Measurements from ENCODE around the gene CTIF.

Gene CTIF

GRCh38 chr18:48781163-48781987, 242.5 kb downstream of the CTIF start:
- Histone ChIP-seq H3K36me3 (replicated peaks in 1 of 2; ENCODE audit: control insufficient read depth in 2 of 2, insufficient read depth in 2 of 2, low read length in 2 of 2) (no peaks in the 10 kb centered on the region), H3K9me3 (replicated peaks in 1 of 2; ENCODE audit: control insufficient read depth in 2 of 2, insufficient read depth in 1 of 2, low read depth in 1 of 2, low read length in 2 of 2) (no peaks in the 10 kb centered on the region), H2BK5ac (ENCODE audit: low read length) (no peak overlapping the region), H2BK15ac (ENCODE audit: low read length) (no peak overlapping the region), H3K14ac (ENCODE audit: low read length) (no peak overlapping the region), H4K91ac (ENCODE audit: low read depth, low read length, poor library complexity) (no peak overlapping the region), H3K4me1 (ENCODE audit: control insufficient read depth in 2 of 2, insufficient read depth in 1 of 2, low read depth in 1 of 2, low read length in 2 of 2) (peaks cover 16 to 40% of the 10 kb centered on the region in 2 donors), H3K27me3 (ENCODE audit: control insufficient read depth in 3 of 3, insufficient read depth in 3 of 3, low read depth in 1 of 3, low read length in 3 of 3) (no peaks in the 10 kb centered on the region), H3K79me1 (ENCODE audit: low read depth, low read length) (peaks cover 2% of the 10 kb centered on the region), H3K9ac (ENCODE audit: low read depth, low read length, poor library complexity) (no peak overlapping the region), H3K27ac (replicated peaks; ENCODE audit: low read length) (no peak overlapping the region), H2BK12ac (ENCODE audit: low read length) (no peak overlapping the region), H3K23ac (ENCODE audit: low read depth, low read length, poor library complexity) (no peak overlapping the region), H3K4ac (ENCODE audit: low read length) (no peak overlapping the region), H2BK120ac (ENCODE audit: low read depth, low read length) (no peak overlapping the region), H3K4me3 (ENCODE audit: low read length in 2 of 2) (peak overlapping the region in 1 of 2 donors; percentile 40), H2AFZ (ENCODE audit: low read length) (peak overlapping the region; percentile 91), H2AK5ac (ENCODE audit: low read depth, low read length) (no peak overlapping the region), H3K18ac (ENCODE audit: low read length) (peak overlapping the region; percentile 0), H4K8ac (ENCODE audit: low read depth, low read length) (no peak overlapping the region), H3K4me2 (ENCODE audit: insufficient read depth, low read length, poor library complexity, severe bottlenecking) (no peak overlapping the region)
- peak; percentile 40 for DNase-seq (ENCODE audit: low spot score)
- no CpG with 5 or more reads among the region's 28 CpGs for WGBS, 2 donors (ENCODE audit: extremely low coverage in 2 of 2, insufficient read length in 2 of 2, insufficient replicate concordance in 1 of 2)

DNA sequence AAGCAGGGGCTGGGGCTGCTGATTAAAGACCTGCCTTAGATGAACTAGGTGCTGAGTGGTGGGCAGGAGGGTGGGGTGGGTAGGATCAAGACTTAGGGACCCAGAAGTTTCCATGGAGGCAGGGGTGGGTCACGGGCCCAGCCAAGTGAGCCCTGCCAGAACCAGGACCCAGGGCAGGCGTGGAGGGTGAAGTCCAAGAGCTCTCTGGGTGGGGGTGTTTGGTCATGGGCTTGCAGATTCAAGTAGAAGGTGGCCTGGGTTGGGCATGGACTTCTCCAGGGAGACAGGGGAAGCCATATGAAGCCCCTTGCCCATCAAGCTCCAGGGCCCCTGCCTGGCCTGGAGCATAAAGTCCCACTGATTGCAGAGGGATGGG, 243.1 kb downstream of the CTIF start:
- Histone ChIP-seq H3K4ac (ENCODE audit: low read length) (no peak overlapping the region), H4K91ac (ENCODE audit: low read depth, low read length, poor library complexity) (no peak overlapping the region), H3K27ac (replicated peaks; ENCODE audit: low read length) (no peak overlapping the region), H2BK5ac (ENCODE audit: low read length) (no peak overlapping the region), H4K8ac (ENCODE audit: low read depth, low read length) (no peak overlapping the region), H3K14ac (ENCODE audit: low read length) (no peak overlapping the region), H3K18ac (ENCODE audit: low read length) (peak overlapping the region; percentile 6), H3K36me3 (replicated peaks in 1 of 2; ENCODE audit: control insufficient read depth in 2 of 2, insufficient read depth in 2 of 2, low read length in 2 of 2) (no peaks in the 10 kb centered on the region), H2AK5ac (ENCODE audit: low read depth, low read length) (no peak overlapping the region), H3K79me1 (ENCODE audit: low read depth, low read length) (no peaks in the 10 kb centered on the region), H3K9ac (ENCODE audit: low read depth, low read length, poor library complexity) (no peak overlapping the region), H2BK15ac (ENCODE audit: low read length) (no peak overlapping the region), H3K9me3 (replicated peaks in 1 of 2; ENCODE audit: control insufficient read depth in 2 of 2, insufficient read depth in 1 of 2, low read depth in 1 of 2, low read length in 2 of 2) (no peaks in the 10 kb centered on the region), H2BK12ac (ENCODE audit: low read length) (no peak overlapping the region), H3K4me1 (ENCODE audit: control insufficient read depth in 2 of 2, insufficient read depth in 1 of 2, low read depth in 1 of 2, low read length in 2 of 2) (peaks cover 19 to 41% of the 10 kb centered on the region in 2 donors), H3K23ac (ENCODE audit: low read depth, low read length, poor library complexity) (no peak overlapping the region), H3K4me2 (ENCODE audit: insufficient read depth, low read length, poor library complexity, severe bottlenecking) (no peak overlapping the region), H2AFZ (ENCODE audit: low read length) (peak overlapping the region; percentile 91), H3K27me3 (ENCODE audit: control insufficient read depth in 3 of 3, insufficient read depth in 3 of 3, low read depth in 1 of 3, low read length in 3 of 3) (no peaks in the 10 kb centered on the region), H2BK120ac (ENCODE audit: low read depth, low read length) (no peak overlapping the region), H3K4me3 (ENCODE audit: low read length in 2 of 2) (no peak overlapping the region)
- DNase-seq (ENCODE audit: low spot score) = no peak
- WGBS, 2 donors (ENCODE audit: extremely low coverage in 2 of 2, insufficient read length in 2 of 2, insufficient replicate concordance in 1 of 2) = no CpG with 5 or more reads among the region's 2 CpGs

DNA sequence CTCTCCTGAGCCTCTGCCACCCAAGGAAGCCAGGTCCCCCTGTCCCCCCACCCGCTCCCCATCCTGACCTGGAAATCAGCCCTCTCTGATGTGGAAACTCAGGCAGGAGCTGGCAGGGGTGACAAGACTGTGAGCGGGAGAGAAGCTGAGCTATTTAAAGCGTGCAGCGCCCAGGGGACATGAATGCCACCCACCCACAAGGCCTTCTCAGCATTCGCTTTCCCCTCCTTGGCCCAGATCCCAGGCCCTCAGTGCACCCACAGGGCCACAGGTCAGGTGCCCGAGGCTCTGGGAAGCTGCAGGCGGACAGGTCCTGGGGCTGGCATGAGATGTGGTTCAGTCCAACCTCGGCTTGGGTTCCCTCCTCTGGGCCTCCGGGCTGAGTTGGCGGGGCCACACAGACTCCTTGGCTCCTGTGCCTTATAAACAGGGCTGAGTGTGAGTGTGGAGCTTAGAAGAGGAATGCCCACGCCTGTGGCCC, 243.6 kb downstream of the CTIF start:
- Histone ChIP-seq H3K18ac (ENCODE audit: low read length) (peak overlapping the region; percentile 42), H2AFZ (ENCODE audit: low read length) (no peak overlapping the region), H2BK5ac (ENCODE audit: low read length) (peak overlapping the region; percentile 6), H3K27ac (replicated peaks; ENCODE audit: low read length) (no peak overlapping the region), H3K4me1 (ENCODE audit: control insufficient read depth in 2 of 2, insufficient read depth in 1 of 2, low read depth in 1 of 2, low read length in 2 of 2) (peaks cover 23 to 44% of the 10 kb centered on the region in 2 donors), H3K36me3 (replicated peaks in 1 of 2; ENCODE audit: control insufficient read depth in 2 of 2, insufficient read depth in 2 of 2, low read length in 2 of 2) (no peaks in the 10 kb centered on the region), H3K4me2 (ENCODE audit: insufficient read depth, low read length, poor library complexity, severe bottlenecking) (no peak overlapping the region), H3K79me1 (ENCODE audit: low read depth, low read length) (no peaks in the 10 kb centered on the region), H2BK12ac (ENCODE audit: low read length) (no peak overlapping the region), H3K14ac (ENCODE audit: low read length) (peak overlapping the region; percentile 72), H3K23ac (ENCODE audit: low read depth, low read length, poor library complexity) (no peak overlapping the region), H4K91ac (ENCODE audit: low read depth, low read length, poor library complexity) (no peak overlapping the region), H3K9me3 (replicated peaks in 1 of 2; ENCODE audit: control insufficient read depth in 2 of 2, insufficient read depth in 1 of 2, low read depth in 1 of 2, low read length in 2 of 2) (no peaks in the 10 kb centered on the region), H3K4ac (ENCODE audit: low read length) (no peak overlapping the region), H3K4me3 (ENCODE audit: low read length in 2 of 2) (no peak overlapping the region), H3K9ac (ENCODE audit: low read depth, low read length, poor library complexity) (no peak overlapping the region), H2BK120ac (ENCODE audit: low read depth, low read length) (no peak overlapping the region), H3K27me3 (ENCODE audit: control insufficient read depth in 3 of 3, insufficient read depth in 3 of 3, low read depth in 1 of 3, low read length in 3 of 3) (no peaks in the 10 kb centered on the region), H2AK5ac (ENCODE audit: low read depth, low read length) (no peak overlapping the region), H4K8ac (ENCODE audit: low read depth, low read length) (no peak overlapping the region), H2BK15ac (ENCODE audit: low read length) (peak overlapping the region; percentile 23)
- no CpG with 5 or more reads among the region's 11 CpGs for WGBS, 2 donors (ENCODE audit: extremely low coverage in 2 of 2, insufficient read length in 2 of 2, insufficient replicate concordance in 1 of 2)
- no peak for DNase-seq (ENCODE audit: low spot score)

DNA sequence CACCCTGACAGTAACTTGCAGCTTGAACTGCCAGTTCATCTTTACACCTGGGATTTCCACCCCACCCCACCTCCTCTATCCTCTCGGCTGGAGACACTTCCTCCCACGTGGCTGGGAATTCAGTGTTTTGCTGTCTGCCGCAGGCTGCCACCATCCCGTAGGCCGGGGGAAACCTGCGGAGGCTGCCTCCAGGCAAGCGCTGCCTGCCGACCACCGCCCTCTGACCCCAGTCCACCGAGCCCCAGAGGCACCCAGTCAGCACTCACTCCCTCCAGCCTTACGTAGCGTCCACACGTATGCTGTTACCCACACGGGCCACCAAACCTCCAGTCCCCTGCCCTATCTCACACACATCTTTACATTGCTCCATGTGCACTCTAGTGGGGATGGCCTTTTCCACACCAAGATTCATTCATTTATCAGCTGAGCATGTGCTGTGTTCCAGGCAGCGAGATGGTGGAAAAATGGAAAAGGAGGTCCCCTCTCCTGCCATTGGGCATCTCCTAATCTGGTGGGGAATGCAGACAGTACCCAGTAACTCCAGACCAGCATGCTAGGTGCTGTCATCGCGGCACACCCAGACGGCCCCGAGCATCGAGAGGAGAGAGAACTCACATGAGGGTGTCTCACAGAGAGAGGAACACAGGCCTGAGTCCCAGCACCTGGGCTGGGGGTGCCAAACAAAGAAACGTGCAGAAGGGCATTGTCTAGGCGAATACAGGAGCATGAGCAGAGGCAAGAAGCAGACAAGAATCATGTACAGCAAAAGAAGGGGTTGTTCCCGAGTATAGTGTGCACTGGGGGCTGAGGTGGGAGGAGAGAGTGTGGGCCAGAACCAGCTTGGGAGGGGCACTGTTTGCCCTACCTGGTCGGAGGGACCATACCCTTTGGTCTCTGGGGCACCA, 245.0 kb downstream of the CTIF start:
- Histone ChIP-seq H3K27me3 (ENCODE audit: control insufficient read depth in 3 of 3, insufficient read depth in 3 of 3, low read depth in 1 of 3, low read length in 3 of 3) (no peaks in the 10 kb centered on the region), H3K14ac (ENCODE audit: low read length) (peak overlapping the region; percentile 43), H2AK5ac (ENCODE audit: low read depth, low read length) (no peak overlapping the region), H2BK120ac (ENCODE audit: low read depth, low read length) (no peak overlapping the region), H4K91ac (ENCODE audit: low read depth, low read length, poor library complexity) (no peak overlapping the region), H2AFZ (ENCODE audit: low read length) (no peak overlapping the region), H3K9me3 (replicated peaks in 1 of 2; ENCODE audit: control insufficient read depth in 2 of 2, insufficient read depth in 1 of 2, low read depth in 1 of 2, low read length in 2 of 2) (peaks cover 0 to 2% of the 10 kb centered on the region in 2 donors), H2BK12ac (ENCODE audit: low read length) (no peak overlapping the region), H3K23ac (ENCODE audit: low read depth, low read length, poor library complexity) (peak overlapping the region; percentile 30), H3K36me3 (replicated peaks in 1 of 2; ENCODE audit: control insufficient read depth in 2 of 2, insufficient read depth in 2 of 2, low read length in 2 of 2) (no peaks in the 10 kb centered on the region), H3K4me2 (ENCODE audit: insufficient read depth, low read length, poor library complexity, severe bottlenecking) (no peak overlapping the region), H2BK15ac (ENCODE audit: low read length) (no peak overlapping the region), H2BK5ac (ENCODE audit: low read length) (no peak overlapping the region), H4K8ac (ENCODE audit: low read depth, low read length) (no peak overlapping the region), H3K9ac (ENCODE audit: low read depth, low read length, poor library complexity) (no peak overlapping the region), H3K4ac (ENCODE audit: low read length) (no peak overlapping the region), H3K79me1 (ENCODE audit: low read depth, low read length) (no peaks in the 10 kb centered on the region), H3K4me3 (ENCODE audit: low read length in 2 of 2) (no peak overlapping the region), H3K18ac (ENCODE audit: low read length) (peak overlapping the region; percentile 35), H3K4me1 (ENCODE audit: control insufficient read depth in 2 of 2, insufficient read depth in 1 of 2, low read depth in 1 of 2, low read length in 2 of 2) (peaks cover 27 to 37% of the 10 kb centered on the region in 2 donors), H3K27ac (replicated peaks; ENCODE audit: low read length) (no peak overlapping the region)
- no CpG with 5 or more reads among the region's 24 CpGs for WGBS, 2 donors (ENCODE audit: extremely low coverage in 2 of 2, insufficient read length in 2 of 2, insufficient replicate concordance in 1 of 2)
- no peak for DNase-seq (ENCODE audit: low spot score)
